GM21825 (cell line): ENCODE data around the gene SRSF4.
"Not testable (repeated sequence)": the region's sequence is repeated elsewhere in the genome, so short reads cannot be mapped to it uniquely, and the experiment has no call there.

Experiments
- ATAC-seq: cut with Tn5 transposase; IDR thresholded peaks from one replicate; pipeline ENCODE4 v1.9.1; 2021; ENCODE audit warnings: mild to moderate bottlenecking, moderate library complexity; ENCODE audit not compliant: unreplicated experiment

SRSF4 gene

GRCh38 chr1:29181413-29182225, at the start of gene SRSF4:
Gene SRSF4 (minus strand): TSS chr1:29181900. CDS start chr1:29181752, 148 bp downstream.
- peak; percentile 90 for ATAC-seq

DNA sequence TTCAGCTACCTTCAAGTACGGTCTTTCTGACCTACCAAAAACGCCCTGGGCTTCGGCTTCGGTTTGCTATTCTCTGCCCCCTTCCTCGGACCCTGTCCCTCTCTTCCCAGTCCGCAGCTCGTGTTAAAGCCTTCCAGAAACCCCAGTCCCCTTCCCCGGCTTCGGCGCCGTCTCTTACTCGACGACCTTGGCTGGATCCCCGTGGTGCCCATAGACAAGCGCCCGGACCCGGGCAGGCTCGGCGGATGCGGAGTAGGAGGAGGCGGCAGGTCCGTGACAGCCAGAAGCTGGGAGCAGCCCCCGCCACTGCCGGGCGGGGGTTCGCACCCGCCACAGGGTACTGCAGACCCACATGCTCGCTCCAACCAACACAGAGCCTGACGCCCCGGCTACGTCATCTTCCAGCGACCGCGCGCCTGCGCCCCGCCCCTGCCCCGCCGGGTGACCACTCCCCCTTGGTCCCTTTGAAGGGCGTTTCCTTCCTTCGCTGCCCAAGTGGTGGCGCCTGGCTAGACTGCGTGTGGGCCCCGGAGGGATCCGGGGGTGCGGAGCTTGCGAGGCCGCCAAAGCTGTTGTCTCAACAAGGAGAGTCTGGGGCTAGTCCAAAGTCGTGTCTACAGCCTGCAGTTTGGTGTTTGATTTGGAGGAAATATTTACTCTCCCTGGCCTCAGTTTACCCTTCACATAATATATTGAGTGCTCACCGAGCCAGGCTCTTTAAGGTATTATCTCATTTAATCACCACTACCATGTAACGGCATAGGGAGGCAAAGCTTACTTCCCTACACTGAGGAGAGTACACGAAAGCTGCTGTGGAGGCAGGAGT, 49.1 kb upstream of the SRSF4 start, which contains the start of gene MECR:
TSS of gene MECR (minus strand) at position 382 of the 826 bp plus-strand sequence. CDS start at position 354, 28 bp downstream.
- peak; percentile 80 for ATAC-seq

DNA sequence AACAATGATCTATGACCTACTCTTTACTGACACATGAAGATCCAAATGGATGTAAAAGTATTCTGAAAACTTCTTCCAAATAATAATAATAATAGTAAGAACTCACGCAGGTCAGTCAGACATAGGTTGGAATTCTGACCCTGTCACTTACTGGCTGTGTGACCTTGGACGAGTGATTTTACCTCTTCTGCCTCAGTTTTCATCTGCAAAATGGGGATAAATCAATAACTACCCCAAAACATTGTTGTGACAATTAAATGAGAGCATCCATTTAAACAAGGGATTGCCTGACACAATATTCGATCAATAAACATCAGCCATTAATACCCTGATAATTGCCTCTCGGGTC, 48.5 kb upstream of the SRSF4 start:
- ATAC-seq, result no peak

- no peak for ATAC-seq
Observed at GRCh38 chr1:29227511-29227910, 45.8 kb upstream of the SRSF4 start.

DNA sequence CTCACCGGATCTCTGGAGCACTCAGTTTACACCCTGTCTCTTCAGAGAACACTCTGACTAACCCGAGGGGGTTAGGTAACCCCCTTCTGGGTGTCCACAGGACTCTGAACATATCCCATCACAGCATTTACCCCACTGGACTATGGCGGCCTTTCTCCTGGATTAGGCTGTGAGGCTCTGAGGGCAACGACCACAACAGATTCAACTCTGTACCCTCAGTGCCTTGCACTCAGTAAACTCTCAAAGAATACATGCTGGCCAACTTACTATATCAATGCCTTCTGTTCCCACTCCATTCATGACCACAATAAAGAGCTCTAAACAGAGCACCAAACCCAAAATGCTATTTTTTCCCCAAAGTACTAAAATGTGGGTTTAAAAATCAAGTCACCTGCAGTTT, 43.7 kb upstream of the SRSF4 start:
- no peak for ATAC-seq

GRCh38 chr1:29224356-29224837, 42.7 kb upstream of the SRSF4 start:
- ATAC-seq, result no peak

- ATAC-seq, result no peak
Observed at GRCh38 chr1:29223521-29223920, 41.8 kb upstream of the SRSF4 start.

- no peak for ATAC-seq
Observed at GRCh38 chr1:29222686-29223085, 41.0 kb upstream of the SRSF4 start.

GRCh38 chr1:29222260-29222659, 40.6 kb upstream of the SRSF4 start:
- ATAC-seq, result not testable (repeated sequence)

GRCh38 chr1:29221296-29221695, 39.6 kb upstream of the SRSF4 start:
- ATAC-seq, result no peak

DNA sequence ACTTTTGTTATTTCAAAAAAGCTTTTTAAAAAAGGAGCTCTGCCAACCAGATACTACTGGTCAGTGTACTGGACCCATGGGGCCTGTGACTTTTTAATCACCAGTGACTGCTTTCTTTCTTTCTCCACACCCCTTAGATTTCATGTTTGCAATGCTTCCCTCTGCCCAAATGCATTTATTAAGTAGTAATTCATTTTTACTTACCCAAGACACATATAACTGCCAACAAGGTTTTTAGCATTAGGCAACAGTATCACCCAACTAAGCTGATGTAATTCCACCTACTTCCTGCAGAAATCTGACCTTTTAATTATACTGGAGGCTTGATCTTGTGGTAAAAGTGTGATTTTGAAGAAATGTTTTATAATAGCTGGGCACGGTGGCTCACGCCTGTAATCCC, 36.5 kb upstream of the SRSF4 start:
- no peak for ATAC-seq

GRCh38 chr1:29217633-29218032, 35.9 kb upstream of the SRSF4 start:
- no peak for ATAC-seq

DNA sequence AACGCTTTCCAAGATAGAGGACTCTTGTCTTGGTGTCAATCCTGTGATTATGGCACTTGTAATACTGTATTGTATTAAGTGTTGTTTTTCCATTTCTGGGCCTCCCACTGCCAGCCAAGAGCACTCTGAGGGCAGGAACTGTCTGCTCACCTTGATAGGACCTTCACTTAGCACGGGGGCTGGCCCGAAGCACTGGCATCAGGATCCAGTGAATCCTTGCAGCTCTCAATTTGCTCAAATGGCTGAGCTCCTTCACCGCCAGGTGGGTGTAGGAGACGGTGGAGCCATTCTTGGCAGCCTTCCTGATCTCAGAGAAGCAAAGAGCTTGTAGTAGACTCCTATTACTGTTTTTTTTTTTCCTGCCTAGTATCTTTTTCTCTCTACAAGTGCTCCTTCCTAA, 31.4 kb upstream of the SRSF4 start:
- no peak for ATAC-seq

- ATAC-seq, result no peak
Observed at GRCh38 chr1:29211086-29212030, 29.7 kb upstream of the SRSF4 start.

- ATAC-seq, result no peak
Observed at GRCh38 chr1:29210278-29211085, 28.8 kb upstream of the SRSF4 start.

DNA sequence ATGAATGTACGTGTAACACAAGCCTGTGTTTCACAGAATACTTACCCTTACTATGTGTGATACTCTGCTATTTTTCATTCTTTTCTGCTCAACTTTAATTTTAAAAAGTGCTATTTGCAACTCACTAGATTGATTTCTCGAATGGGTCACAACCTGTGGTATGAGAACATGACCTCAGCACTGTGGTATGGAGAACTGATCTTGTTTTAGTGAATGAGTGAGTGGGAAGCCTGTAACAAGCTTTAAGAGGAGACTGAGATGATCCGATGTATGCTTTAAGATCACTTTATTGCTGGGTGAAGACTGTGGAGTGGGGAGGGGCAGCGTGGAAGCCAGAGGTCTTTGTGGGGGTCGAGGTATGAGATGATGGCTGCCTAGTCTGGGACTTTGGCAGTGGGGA, 27.5 kb upstream of the SRSF4 start:
- no peak for ATAC-seq

GRCh38 chr1:29208442-29208841, 26.7 kb upstream of the SRSF4 start:
- ATAC-seq, result no peak

GRCh38 chr1:29202584-29203340, 21.1 kb upstream of the SRSF4 start:
- ATAC-seq, result peak; percentile 75

DNA sequence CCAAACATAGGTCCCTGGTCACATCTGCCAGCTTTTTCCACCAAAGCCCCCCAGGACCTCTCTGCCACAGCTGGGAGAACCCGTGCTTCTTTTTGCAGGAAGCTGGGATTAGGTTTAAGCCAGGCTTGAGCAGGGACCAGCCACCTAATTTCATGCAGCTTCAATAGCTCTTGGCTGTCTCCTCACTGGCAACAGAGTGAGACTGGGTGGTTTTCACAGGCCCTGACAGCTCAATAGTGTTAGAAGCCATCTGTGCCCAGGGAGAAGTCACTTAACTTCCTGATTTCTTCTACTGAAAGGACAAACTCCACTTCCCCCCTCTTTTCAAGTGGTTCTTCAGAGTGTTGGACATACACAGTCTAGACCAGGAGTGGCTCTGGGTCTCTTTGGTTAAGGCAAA, 20.4 kb upstream of the SRSF4 start:
- ATAC-seq, result no peak
